Measurements from ENCODE around the gene KCNN3. TPM values are rescaled to one million over a fixed set of nuclear protein-coding genes. Genes with fewer than 3 reads are reported as not detected.

Gene KCNN3
- total RNA-seq, 1 donor = not detected

DNA sequence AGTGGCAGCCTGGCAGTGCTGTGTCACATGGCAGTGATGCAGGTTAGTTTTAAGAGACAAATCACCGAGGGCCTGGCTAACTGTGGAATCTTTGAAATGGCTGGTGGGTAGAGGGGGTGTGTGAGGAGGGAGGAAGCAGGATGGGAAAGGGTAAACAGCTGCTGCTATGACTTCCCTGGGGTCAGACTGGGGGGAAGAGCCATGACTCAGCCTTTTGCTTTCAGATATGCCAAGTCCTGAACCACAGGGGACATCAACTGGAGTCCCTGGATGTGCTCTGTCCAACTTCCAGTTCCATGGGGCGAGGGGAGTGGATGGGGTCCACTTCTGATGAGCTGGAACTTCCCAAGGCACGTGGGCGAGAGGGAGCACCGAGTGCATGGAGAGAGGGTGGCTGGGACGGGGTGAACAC is 141.0 kb downstream of the KCNN3 start:
- TF ChIP-seq, protein P1, sequence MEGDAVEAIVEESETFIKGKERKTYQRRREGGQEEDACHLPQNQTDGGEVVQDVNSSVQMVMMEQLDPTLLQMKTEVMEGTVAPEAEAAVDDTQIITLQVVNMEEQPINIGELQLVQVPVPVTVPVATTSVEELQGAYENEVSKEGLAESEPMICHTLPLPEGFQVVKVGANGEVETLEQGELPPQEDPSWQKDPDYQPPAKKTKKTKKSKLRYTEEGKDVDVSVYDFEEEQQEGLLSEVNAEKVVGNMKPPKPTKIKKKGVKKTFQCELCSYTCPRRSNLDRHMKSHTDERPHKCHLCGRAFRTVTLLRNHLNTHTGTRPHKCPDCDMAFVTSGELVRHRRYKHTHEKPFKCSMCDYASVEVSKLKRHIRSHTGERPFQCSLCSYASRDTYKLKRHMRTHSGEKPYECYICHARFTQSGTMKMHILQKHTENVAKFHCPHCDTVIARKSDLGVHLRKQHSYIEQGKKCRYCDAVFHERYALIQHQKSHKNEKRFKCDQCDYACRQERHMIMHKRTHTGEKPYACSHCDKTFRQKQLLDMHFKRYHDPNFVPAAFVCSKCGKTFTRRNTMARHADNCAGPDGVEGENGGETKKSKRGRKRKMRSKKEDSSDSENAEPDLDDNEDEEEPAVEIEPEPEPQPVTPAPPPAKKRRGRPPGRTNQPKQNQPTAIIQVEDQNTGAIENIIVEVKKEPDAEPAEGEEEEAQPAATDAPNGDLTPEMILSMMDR (IDR thresholded peaks at IDR 0.05; ENCODE audit: insufficient read depth, low read depth, low read length) = no peak
- no peak overlapping the region for H3K4me3 ChIP-seq (ENCODE audit: low read depth, low read length)
- DNase-seq (ENCODE audit: low read depth) = peak; percentile 38

DNA sequence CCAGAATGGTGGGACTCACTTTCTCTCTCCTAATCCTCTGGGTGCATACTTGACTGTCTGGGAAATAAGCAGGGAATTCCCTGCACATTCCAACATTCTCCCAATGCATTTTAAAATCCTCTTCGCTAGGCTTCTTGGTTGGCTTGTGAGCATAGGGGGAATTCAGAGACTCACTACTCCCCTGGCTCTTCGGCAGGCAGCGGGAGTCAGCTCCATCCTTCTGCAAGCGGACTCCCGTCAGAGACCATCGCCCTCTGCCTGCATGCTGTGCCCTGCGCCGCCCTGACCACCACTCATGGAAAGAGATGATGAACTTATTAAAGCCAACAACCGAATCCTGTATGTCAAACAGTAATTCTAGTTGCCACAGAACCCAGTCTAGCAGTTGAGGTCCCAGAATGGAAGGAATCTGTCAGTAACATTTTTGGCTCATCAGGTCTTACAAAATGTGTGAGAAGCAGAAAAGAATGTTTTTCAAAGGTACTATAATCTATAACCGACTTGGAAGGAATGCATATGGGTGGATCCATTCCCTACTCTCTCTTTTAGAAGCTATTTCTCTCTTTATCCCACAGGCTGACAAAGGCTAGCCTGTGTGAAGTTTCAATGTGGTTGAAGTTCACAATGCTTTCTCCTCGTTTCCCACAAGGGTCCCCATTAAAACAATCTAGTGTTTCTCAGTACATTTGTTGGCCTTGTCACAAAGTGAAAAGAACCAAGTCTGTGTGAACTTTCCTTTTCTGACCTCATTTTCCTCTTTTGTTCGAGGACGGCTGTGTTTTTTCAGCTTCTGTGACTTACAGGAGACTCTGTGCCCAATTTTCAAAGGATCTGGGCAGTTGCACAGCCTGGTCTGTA is 143.0 kb downstream of the KCNN3 start:
- DNase-seq (ENCODE audit: low read depth) = no peak
- TF ChIP-seq, protein P1 (IDR thresholded peaks at IDR 0.05; ENCODE audit: insufficient read depth, low read depth, low read length) = no peak
- H3K4me3 ChIP-seq (ENCODE audit: low read depth, low read length) = no peak overlapping the region

- DNase-seq (ENCODE audit: low read depth) = no peak
- H3K4me3 ChIP-seq (ENCODE audit: low read depth, low read length) = no peak overlapping the region
- TF ChIP-seq, protein P1 (IDR thresholded peaks at IDR 0.05; ENCODE audit: insufficient read depth, low read depth, low read length) = no peak
These were observed 143.6 kb downstream of the KCNN3 start for GRCh38 chr1:154726443-154726842.

DNA sequence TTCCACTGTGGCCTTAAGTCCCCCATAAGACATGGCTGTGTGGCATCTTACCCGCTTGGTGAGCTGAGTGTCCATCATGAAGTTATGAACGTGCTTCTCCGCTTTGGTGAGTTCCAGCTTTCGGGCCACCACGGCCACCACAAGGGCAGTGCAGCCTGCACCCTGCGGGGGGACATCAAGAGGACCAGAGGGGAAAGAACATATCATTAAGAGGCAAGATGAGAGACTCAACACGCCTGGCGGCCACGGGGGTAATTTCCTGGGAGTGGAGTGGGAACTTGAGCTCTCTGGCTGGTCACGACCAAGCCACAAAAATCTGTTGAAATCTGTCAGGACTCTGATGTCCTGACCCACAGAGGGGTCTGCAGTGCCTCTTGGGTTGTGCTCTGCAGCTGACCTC is 144.2 kb downstream of the KCNN3 start:
- TF ChIP-seq, protein P1 (IDR thresholded peaks at IDR 0.05; ENCODE audit: insufficient read depth, low read depth, low read length) = no peak
- no peak for DNase-seq (ENCODE audit: low read depth)
- H3K4me3 ChIP-seq (ENCODE audit: low read depth, low read length) = no peak overlapping the region

- DNase-seq (ENCODE audit: low read depth) = no peak
- TF ChIP-seq, protein P1 (IDR thresholded peaks at IDR 0.05; ENCODE audit: insufficient read depth, low read depth, low read length) = no peak
- H3K4me3 ChIP-seq (ENCODE audit: low read depth, low read length) = no peak overlapping the region
These were observed 149.5 kb downstream of the KCNN3 start for GRCh38 chr1:154720328-154721297.

DNA sequence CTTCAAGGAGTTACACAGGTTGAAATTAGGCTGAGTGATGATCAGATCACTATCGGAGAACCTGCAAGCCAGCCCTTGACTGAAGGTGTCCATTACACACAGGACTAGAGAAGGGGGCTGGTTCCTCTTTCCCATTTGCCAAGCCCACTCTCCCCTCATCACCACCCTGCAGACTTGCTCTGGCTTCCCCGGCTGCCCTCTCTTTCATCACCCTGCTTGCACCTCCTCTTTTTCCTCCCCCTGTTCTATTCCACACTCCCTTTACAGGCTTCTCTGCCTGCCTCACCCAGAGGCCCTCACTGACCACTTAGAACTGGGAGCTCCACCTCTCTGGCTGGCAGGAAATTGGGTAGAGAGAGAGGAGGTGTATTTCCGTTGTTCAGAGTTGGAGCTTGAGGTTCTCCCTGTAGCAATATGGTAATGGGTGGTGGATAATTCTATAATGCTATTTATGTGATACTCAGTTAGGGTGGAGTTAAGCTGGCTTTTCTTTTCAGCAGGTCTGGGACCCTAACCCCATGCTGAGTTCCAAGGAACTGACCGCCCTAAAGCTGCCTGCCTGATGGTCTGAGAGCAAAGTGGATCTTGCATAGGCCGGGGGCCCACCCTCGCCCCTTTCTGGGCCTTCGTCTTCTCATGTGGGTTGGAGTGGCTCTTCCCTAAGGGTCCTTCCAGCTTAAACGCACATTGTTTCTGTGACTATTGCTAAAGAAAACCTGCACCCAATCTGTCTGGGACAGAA is 150.3 kb downstream of the KCNN3 start:
- DNase-seq (ENCODE audit: low read depth) = no peak
- H3K4me3 ChIP-seq (ENCODE audit: low read depth, low read length) = no peak overlapping the region
- TF ChIP-seq, protein P1 (IDR thresholded peaks at IDR 0.05; ENCODE audit: insufficient read depth, low read depth, low read length) = no peak
